Right ventricle myocardium superior (tissue), 1 donor: Measurements from ENCODE around the gene ZHX3. TPM values are rescaled to one million over a fixed set of nuclear protein-coding genes. Genes with fewer than 3 reads are reported as not detected.

Experiments
- microRNA-seq: library from miRNA; unstranded; fragments of <30 nt; microRNA quantifications from one replicate; pipeline ENCODE4 v1.2.0, GENCODE V29; 2020
- total RNA-seq: library from RNA; stranded (reverse); fragmentation: NEBNext Ultra II Directional; extraction: Animal tissue kit (Norgen Biotek cat#: 25700); gene quantifications from one replicate; pipeline ENCODE4 v1.2.1, GENCODE V29; 2021
- donor health status: DM: no; HTN: yes; CAD: no; lungs with severe emphysema.

Gene ZHX3
- total RNA-seq, 1 donor from 2014 or later = 31.7 TPM

Small RNA genes within 50 kb of the gene (microRNA-seq; reads per million reads assigned to microRNA genes)
- gene MIR6871 = not detected

Other genes starting within 250 kb of the ZHX3 start
- 45.0 TPM for gene PLCG1, start 180.2 kb downstream of the ZHX3 start, total RNA-seq
- gene LPIN3, start 23.1 kb upstream of the ZHX3 start, total RNA-seq = 18.6 TPM
- 5.6 TPM for gene EMILIN3, start 49.1 kb upstream of the ZHX3 start, total RNA-seq